HL-60 (cell line): ENCODE measurements around the gene ARHGEF9.
"Not testable (repeated sequence)": the region's sequence is repeated elsewhere in the genome, so short reads cannot be mapped to it uniquely, and the experiment has no call there.

Experiments
- DNase-seq, 2 experiments: peaks; one replicate each; pipeline ENCODE4 v3.0.0-alpha.2; 2010 to 2020; ENCODE audit warnings: low read depth in 1 of 2, low spot score in 1 of 2
- H3K27ac ChIP-seq: fragments of 250-450 bp; sonication (Bioruptor Pico); replicated peaks from 2 replicates; pipeline ENCODE4 v1.5.1; 2020; ENCODE audit warnings: mild to moderate bottlenecking, moderate library complexity
- H3K27me3 ChIP-seq: fragments of 250-450 bp; sonication (Bioruptor Pico); 2 replicates; pipeline ENCODE4 v1.5.1; 2021; ENCODE audit warnings: mild to moderate bottlenecking, moderate library complexity; ENCODE audit not compliant: insufficient read depth, poor library complexity, severe bottlenecking
- H3K4me3 ChIP-seq: replicated peaks from 2 replicates; pipeline ENCODE4 v1.5.1; 2011; ENCODE audit warnings: mild to moderate bottlenecking, control low read depth, low read length; ENCODE audit not compliant: insufficient read depth
- CTCF ChIP-seq: IDR thresholded peaks from one replicate; pipeline ENCODE4 v1.5.1; 2011; ENCODE audit warnings: low read length, control low read depth, inconsistent platforms; ENCODE audit not compliant: insufficient read depth
- GABPA ChIP-seq: IDR thresholded peaks from 2 replicates; pipeline ENCODE4 v1.6.1; 2012; ENCODE audit warnings: low read depth
- POLR2AphosphoS5 ChIP-seq: IDR thresholded peaks from 2 replicates; pipeline ENCODE4 v1.6.1; 2012; ENCODE audit warnings: low read depth
- REST ChIP-seq: IDR thresholded peaks from 2 replicates; pipeline ENCODE4 v1.6.1; 2012; ENCODE audit warnings: low read depth; ENCODE audit not compliant: insufficient replicate concordance
- SPI1 ChIP-seq: IDR thresholded peaks from 2 replicates; pipeline ENCODE4 v1.6.1; 2012; ENCODE audit warnings: low read depth, mild to moderate bottlenecking, borderline replicate concordance

The ARHGEF9 gene

GRCh38 chrX:63658920-63659319 is 126.1 kb downstream of the ARHGEF9 start:
- H3K27ac ChIP-seq = no peak overlapping the region
- no peak for TF ChIP-seq POLR2AphosphoS5
- no peak for TF ChIP-seq REST
- TF ChIP-seq CTCF = no peak
- TF ChIP-seq GABPA = no peak
- TF ChIP-seq SPI1 = no peak
- no peaks in the 10 kb centered on the region for H3K27me3 ChIP-seq
- no peak for DNase-seq
- no peak overlapping the region for H3K4me3 ChIP-seq

GRCh38 chrX:63657821-63658220 is 127.2 kb downstream of the ARHGEF9 start:
- Histone ChIP-seq H3K4me3 (no peak overlapping the region), H3K27ac (peak overlapping the region; percentile 61), H3K27me3 (no peaks in the 10 kb centered on the region)
- DNase-seq = peak; percentile 46 to 83
- TF ChIP-seq GABPA (peak; percentile 19; the same call in 1 of the 2 replicates), POLR2AphosphoS5 (no peak)

GRCh38 chrX:63656871-63657580 is 128.0 kb downstream of the ARHGEF9 start:
- TF ChIP-seq SPI1 (no peak), CTCF (no peak), GABPA (no peak), POLR2AphosphoS5 (no peak), REST (no peak)
- Histone ChIP-seq H3K4me3 (no peak overlapping the region), H3K27me3 (no peaks in the 10 kb centered on the region), H3K27ac (peak overlapping the region; percentile 61)
- DNase-seq = no peak

GRCh38 chrX:63652086-63652765 is 132.8 kb downstream of the ARHGEF9 start:
- no peak overlapping the region for H3K27ac ChIP-seq
- no peak for DNase-seq
- no peaks in the 10 kb centered on the region for H3K27me3 ChIP-seq
- H3K4me3 ChIP-seq = no peak overlapping the region
- TF ChIP-seq REST (no peak), GABPA (no peak), SPI1 (no peak), CTCF (no peak), POLR2AphosphoS5 (no peak)

- not testable (repeated sequence) for H3K4me3 ChIP-seq, DNase-seq, H3K27me3 ChIP-seq, H3K27ac ChIP-seq
These were observed 139.3 kb downstream of the ARHGEF9 start for GRCh38 chrX:63645748-63646147.
